Measurements from ENCODE around the gene OPRPN. TPM values are rescaled to one million over a fixed set of nuclear protein-coding genes. Genes with fewer than 3 reads are reported as not detected.

The OPRPN gene
- total and polyA plus RNA-seq, 2 of the 8 experiments (the other 6 are each of a cell fraction or from before 2014, with no cell fraction given), result not detected

- no peak for TF ChIP-seq CHD7 (IDR thresholded peaks at IDR 0.05; ENCODE audit: insufficient replicate concordance, low read length)
- no peak for TF ChIP-seq E2F6 (IDR thresholded peaks at IDR 0.05)
- no peak for TF ChIP-seq KDM4A (IDR thresholded peaks at IDR 0.05; ENCODE audit: low read depth, low read length, severe bottlenecking)
These were observed 45.6 kb downstream of the OPRPN start (continued) for GRCh38 chr4:70443329-70443728.
